Measurements from ENCODE around the gene CERS1.

DNA sequence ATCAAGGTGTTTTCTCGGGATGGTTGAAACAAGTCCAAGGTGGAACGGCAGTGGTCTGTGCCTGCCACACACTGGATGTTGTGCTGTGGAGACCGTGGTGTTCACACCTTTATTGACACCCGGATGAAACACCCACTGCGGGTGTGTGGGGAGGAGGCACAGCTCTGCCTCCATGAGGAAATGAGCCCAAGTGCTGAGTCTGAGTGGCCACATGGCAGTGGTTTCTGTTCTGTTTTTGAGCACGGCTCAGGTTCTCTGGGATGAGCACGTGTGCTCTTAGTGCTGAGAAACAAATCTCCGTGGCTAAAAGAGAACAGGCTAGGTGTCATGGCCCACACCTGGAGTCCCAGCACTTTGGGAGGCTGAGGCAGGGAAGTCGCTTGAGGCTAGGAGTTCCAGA is 34.7 kb downstream of the CERS1 start:
- TF ChIP-seq, protein P1, sequence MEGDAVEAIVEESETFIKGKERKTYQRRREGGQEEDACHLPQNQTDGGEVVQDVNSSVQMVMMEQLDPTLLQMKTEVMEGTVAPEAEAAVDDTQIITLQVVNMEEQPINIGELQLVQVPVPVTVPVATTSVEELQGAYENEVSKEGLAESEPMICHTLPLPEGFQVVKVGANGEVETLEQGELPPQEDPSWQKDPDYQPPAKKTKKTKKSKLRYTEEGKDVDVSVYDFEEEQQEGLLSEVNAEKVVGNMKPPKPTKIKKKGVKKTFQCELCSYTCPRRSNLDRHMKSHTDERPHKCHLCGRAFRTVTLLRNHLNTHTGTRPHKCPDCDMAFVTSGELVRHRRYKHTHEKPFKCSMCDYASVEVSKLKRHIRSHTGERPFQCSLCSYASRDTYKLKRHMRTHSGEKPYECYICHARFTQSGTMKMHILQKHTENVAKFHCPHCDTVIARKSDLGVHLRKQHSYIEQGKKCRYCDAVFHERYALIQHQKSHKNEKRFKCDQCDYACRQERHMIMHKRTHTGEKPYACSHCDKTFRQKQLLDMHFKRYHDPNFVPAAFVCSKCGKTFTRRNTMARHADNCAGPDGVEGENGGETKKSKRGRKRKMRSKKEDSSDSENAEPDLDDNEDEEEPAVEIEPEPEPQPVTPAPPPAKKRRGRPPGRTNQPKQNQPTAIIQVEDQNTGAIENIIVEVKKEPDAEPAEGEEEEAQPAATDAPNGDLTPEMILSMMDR (IDR thresholded peaks at IDR 0.05) = no peak
- TF ChIP-seq POLR2A (IDR thresholded peaks at IDR 0.05) = no peak
